MM.1S (cell line): Measurements from ENCODE around the gene IL3.

Experiments used
- DNase-seq: peaks from one replicate; pipeline ENCODE4 v3.0.0-alpha.2; 2015
- H2AFZ ChIP-seq: fragments of 300-600 bp; sonication (generic); 2 replicates; pipeline ENCODE4 v1.6.0; 2016; ENCODE audit warnings: antibody characterized with exemption, low read length
- H3F3A ChIP-seq: fragments of 300-600 bp; sonication (generic); 2 replicates; pipeline ENCODE4 v1.6.1; 2016; ENCODE audit warnings: mild to moderate bottlenecking, antibody characterized with exemption, low read length, moderate library complexity, mixed read lengths; ENCODE audit not compliant: insufficient read depth
- H3K27ac ChIP-seq: fragments of 300-600 bp; sonication (generic); 2 replicates; pipeline ENCODE4 v1.5.1; 2016; ENCODE audit warnings: mild to moderate bottlenecking, low read length
- H3K27me3 ChIP-seq: fragments of 300-600 bp; sonication (generic); replicated peaks from 2 replicates; pipeline ENCODE4 v1.6.0; 2016; ENCODE audit warnings: low read length; ENCODE audit not compliant: insufficient read depth
- H3K36me3 ChIP-seq: fragments of 300-600 bp; sonication (generic); replicated peaks from 2 replicates; pipeline ENCODE4 v1.6.1; 2016; ENCODE audit warnings: mild to moderate bottlenecking, low read length, mixed read lengths; ENCODE audit not compliant: insufficient read depth
- H3K4me1 ChIP-seq: fragments of 300-600 bp; sonication (generic); 2 replicates; pipeline ENCODE4 v1.6.1; 2016; ENCODE audit warnings: low read length, mixed read lengths
- H3K4me2 ChIP-seq: fragments of 300-600 bp; sonication (generic); 2 replicates; pipeline ENCODE4 v1.6.0; 2016; ENCODE audit warnings: low read depth, low read length
- H3K4me3 ChIP-seq: fragments of 300-600 bp; sonication (generic); 2 replicates; pipeline ENCODE4 v1.5.1; 2016; ENCODE audit warnings: low read length, mixed read lengths
- H3K79me2 ChIP-seq: fragments of 300-600 bp; sonication (generic); 2 replicates; pipeline ENCODE4 v1.6.1; 2016; ENCODE audit warnings: mixed run types, low read length, mixed read lengths
- H3K9ac ChIP-seq: fragments of 300-600 bp; sonication (generic); 2 replicates; pipeline ENCODE4 v1.6.1; 2016; ENCODE audit warnings: low read length, mixed read lengths
- H3K9me2 ChIP-seq: fragments of 300-600 bp; sonication (generic); replicated peaks from 2 replicates; pipeline ENCODE4 v1.6.1; 2016; ENCODE audit warnings: mild to moderate bottlenecking, low read length, mixed read lengths; ENCODE audit not compliant: insufficient read depth
- H3K9me3 ChIP-seq: fragments of 300-600 bp; sonication (generic); replicated peaks from 2 replicates; pipeline ENCODE4 v1.6.1; 2016; ENCODE audit warnings: mild to moderate bottlenecking, low read length, mixed read lengths; ENCODE audit not compliant: insufficient read depth
- H4K20me1 ChIP-seq: fragments of 300-600 bp; sonication (generic); 2 replicates; pipeline ENCODE4 v1.6.1; 2016; ENCODE audit warnings: mild to moderate bottlenecking, low read length, moderate library complexity, mixed read lengths; ENCODE audit not compliant: insufficient read depth
- EZH2 ChIP-seq: fragments of 300-600 bp; sonication (generic); optimal IDR thresholded peaks from 2 replicates; pipeline ENCODE3; 2017; ENCODE audit warnings: low read depth, mild to moderate bottlenecking, antibody characterized with exemption, low read length, mixed read lengths
- EZH2phosphoT487 ChIP-seq: fragments of 300-600 bp; sonication (generic); IDR thresholded peaks from 2 replicates; pipeline ENCODE4 v1.6.1; 2018; ENCODE audit warnings: antibody characterized with exemption, low read length
- TF ChIP-seq, protein P1 (sequence below): fragments of 300-600 bp; sonication (generic); IDR thresholded peaks from 2 replicates; pipeline ENCODE4 v1.5.1; 2016; ENCODE audit warnings: antibody characterized with exemption, low read length, mixed read lengths

Gene IL3

GRCh38 chr5:132012371-132013005 lies 48.0 kb upstream of the IL3 start:
- no peaks in the 10 kb centered on the region for H3K9me2 ChIP-seq
- H3K36me3 ChIP-seq: no peaks in the 10 kb centered on the region
- no peak for TF ChIP-seq EZH2
- no peak for TF ChIP-seq EZH2phosphoT487
- TF ChIP-seq, protein P1, sequence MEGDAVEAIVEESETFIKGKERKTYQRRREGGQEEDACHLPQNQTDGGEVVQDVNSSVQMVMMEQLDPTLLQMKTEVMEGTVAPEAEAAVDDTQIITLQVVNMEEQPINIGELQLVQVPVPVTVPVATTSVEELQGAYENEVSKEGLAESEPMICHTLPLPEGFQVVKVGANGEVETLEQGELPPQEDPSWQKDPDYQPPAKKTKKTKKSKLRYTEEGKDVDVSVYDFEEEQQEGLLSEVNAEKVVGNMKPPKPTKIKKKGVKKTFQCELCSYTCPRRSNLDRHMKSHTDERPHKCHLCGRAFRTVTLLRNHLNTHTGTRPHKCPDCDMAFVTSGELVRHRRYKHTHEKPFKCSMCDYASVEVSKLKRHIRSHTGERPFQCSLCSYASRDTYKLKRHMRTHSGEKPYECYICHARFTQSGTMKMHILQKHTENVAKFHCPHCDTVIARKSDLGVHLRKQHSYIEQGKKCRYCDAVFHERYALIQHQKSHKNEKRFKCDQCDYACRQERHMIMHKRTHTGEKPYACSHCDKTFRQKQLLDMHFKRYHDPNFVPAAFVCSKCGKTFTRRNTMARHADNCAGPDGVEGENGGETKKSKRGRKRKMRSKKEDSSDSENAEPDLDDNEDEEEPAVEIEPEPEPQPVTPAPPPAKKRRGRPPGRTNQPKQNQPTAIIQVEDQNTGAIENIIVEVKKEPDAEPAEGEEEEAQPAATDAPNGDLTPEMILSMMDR: no peak
- no peak overlapping the region for H3K27ac ChIP-seq
- no peaks in the 10 kb centered on the region for H3K9me3 ChIP-seq
- H3K27me3 ChIP-seq: peaks cover 73% of the 10 kb centered on the region
- no peaks in the 10 kb centered on the region for H3K4me1 ChIP-seq
- H3K79me2 ChIP-seq: no peaks in the 10 kb centered on the region
- H2AFZ ChIP-seq: no peak overlapping the region
- H3K9ac ChIP-seq: no peak overlapping the region
- H3K4me2 ChIP-seq: no peak overlapping the region
- H4K20me1 ChIP-seq: no peaks in the 10 kb centered on the region
- DNase-seq: peak; percentile 24
- no peak overlapping the region for H3K4me3 ChIP-seq
- no peaks in the 10 kb centered on the region for H3F3A ChIP-seq

DNA sequence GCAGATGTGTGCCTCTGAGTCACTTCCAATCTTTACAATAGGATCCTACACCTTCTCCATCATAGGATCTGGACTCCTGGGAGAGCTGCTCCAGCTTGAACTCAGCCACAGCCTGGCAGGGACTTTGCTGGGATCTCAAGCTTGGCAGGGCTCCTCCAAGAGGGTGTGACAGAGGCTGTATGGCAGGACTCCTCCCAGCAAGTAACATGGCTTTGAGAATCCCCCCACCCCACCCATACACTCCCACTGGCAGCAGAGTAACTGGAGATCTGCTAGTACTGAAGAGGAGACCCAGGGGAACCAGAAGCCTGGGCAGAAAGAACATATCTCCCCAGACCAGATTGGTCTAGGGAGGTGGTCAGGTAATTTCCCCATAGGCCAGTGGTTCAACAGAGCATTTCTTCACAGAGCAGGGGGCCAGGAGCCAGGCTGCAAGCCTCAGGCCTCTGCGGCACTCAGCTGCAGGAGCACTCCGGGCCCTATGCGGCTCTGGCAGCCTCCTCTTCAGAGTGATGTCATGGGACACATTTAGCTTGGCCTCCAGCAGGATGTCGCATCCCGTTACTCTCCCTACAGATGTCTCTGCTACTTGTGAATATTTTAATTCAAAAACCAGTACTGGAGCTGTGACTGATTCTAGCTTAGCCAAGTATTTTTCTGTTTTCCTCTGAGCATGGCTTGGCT lies 47.3 kb upstream of the IL3 start:
- DNase-seq: no peak

DNA sequence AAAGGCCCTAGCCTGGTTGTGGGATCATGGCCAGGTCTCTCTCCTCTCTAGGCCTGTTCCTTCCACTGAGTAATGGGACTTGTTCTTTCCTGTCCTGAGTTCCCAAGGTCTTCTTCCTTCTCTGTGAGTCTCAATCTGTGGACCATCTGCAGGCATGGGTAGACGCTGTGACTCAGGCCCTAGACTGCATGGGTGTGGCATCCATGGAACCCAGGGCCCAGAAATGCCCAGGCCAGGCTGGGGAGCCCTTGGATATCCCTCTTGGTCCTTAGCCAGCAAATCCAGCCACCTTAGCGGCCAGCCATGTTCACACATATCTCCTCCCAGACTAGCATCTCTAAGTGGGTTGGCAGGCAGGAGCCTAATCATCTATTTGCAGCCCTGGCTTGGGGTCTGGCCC lies 46.7 kb upstream of the IL3 start:
- H3K9me2 ChIP-seq: no peaks in the 10 kb centered on the region
- H3F3A ChIP-seq: peaks cover under 1% of the 10 kb centered on the region; the same call in 1 of the 2 replicates
- no peaks in the 10 kb centered on the region for H4K20me1 ChIP-seq
- no peaks in the 10 kb centered on the region for H3K36me3 ChIP-seq
- H3K27me3 ChIP-seq: peaks cover 85% of the 10 kb centered on the region
- H3K4me2 ChIP-seq: no peak overlapping the region
- TF ChIP-seq, protein P1: no peak
- no peak for TF ChIP-seq EZH2
- no peak for TF ChIP-seq EZH2phosphoT487
- H3K4me1 ChIP-seq: peaks cover 12% of the 10 kb centered on the region
- no peaks in the 10 kb centered on the region for H3K9me3 ChIP-seq
- H3K27ac ChIP-seq: no peak overlapping the region
- H3K9ac ChIP-seq: no peak overlapping the region
- DNase-seq: no peak
- no peaks in the 10 kb centered on the region for H3K79me2 ChIP-seq
- no peak overlapping the region for H3K4me3 ChIP-seq
- H2AFZ ChIP-seq: no peak overlapping the region

More for the DNA sequence above, 47.3 kb upstream of the IL3 start:
- no peaks in the 10 kb centered on the region for H3K9me3 ChIP-seq
- no peaks in the 10 kb centered on the region for H3K79me2 ChIP-seq
- peaks cover 6% of the 10 kb centered on the region for H3K4me1 ChIP-seq
- H3K36me3 ChIP-seq: no peaks in the 10 kb centered on the region
- no peak overlapping the region for H2AFZ ChIP-seq
- TF ChIP-seq EZH2: no peak
- TF ChIP-seq EZH2phosphoT487: no peak
- TF ChIP-seq, protein P1: no peak
- H3K4me3 ChIP-seq: no peak overlapping the region
- H3K9ac ChIP-seq: no peak overlapping the region
- H3K4me2 ChIP-seq: no peak overlapping the region
- H4K20me1 ChIP-seq: no peaks in the 10 kb centered on the region
- H3K27ac ChIP-seq: no peak overlapping the region
- no peaks in the 10 kb centered on the region for H3F3A ChIP-seq
- H3K27me3 ChIP-seq: peaks cover 80% of the 10 kb centered on the region
- no peaks in the 10 kb centered on the region for H3K9me2 ChIP-seq
